Neural progenitor cell (in vitro differentiated cells): ENCODE results near the gene ATF3.

Experiments
- EZH2 ChIP-seq: fragments of 200-600 bp; sonication (generic); IDR thresholded peaks from 2 replicates; pipeline ENCODE4 v1.6.1; 2017; ENCODE audit warnings: antibody characterized with exemption, mild to moderate bottlenecking, moderate library complexity
- EZH2phosphoT487 ChIP-seq: fragments of 200-600 bp; sonication (generic); IDR thresholded peaks from 2 replicates; pipeline ENCODE4 v1.6.1; 2017; ENCODE audit warnings: antibody characterized with exemption
- TF ChIP-seq, protein P1 (sequence below): fragments of 200-600 bp; sonication (generic); IDR thresholded peaks from 2 replicates; pipeline ENCODE4 v1.5.1; 2017; ENCODE audit warnings: antibody characterized with exemption, mild to moderate bottlenecking

DNA sequence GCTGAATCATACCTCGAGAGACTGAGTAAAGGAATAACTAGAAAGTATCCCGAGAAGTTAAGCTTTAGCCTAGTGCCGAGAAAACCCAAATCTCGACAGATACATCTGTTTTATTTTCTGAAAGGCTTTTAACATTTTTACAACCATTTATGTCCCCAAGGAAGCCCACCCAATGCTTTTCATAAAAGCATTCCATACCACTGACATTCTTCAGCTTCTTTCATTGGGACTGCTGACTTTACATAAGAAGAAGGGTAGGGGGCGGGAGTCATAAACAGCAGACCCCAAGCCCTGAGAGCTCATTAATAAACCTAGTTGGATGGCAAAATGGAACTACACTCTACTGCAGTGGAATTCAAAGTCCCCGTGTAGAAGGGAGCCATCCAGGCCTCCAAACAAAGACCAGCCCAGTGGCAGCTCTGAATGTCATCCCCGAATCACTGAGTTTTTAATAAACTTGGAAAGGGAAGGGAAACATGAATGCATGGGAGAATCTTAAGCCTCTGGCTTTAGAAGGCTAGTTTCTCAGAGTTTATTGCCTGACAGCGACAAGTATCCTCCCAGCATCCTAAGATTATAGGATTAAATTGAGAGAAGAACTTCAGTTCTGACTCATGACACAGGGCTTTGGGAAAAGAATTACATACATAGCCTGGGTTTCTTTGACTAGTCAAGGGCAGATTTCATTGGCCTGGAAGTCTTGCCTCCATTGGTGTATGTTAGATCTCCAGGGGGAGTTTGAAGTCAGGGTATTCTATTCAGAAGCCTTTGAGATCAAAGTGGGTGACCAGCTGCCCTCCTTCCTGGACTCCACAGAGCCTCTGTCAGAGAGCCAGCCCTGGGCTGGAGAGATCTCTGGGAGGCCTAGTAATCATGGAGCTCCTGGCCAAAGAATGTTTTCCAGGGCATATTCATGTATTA, 3.7 kb downstream of the ATF3 start:
- TF ChIP-seq EZH2phosphoT487 (no peak), EZH2 (no peak)
- TF ChIP-seq, protein P1, sequence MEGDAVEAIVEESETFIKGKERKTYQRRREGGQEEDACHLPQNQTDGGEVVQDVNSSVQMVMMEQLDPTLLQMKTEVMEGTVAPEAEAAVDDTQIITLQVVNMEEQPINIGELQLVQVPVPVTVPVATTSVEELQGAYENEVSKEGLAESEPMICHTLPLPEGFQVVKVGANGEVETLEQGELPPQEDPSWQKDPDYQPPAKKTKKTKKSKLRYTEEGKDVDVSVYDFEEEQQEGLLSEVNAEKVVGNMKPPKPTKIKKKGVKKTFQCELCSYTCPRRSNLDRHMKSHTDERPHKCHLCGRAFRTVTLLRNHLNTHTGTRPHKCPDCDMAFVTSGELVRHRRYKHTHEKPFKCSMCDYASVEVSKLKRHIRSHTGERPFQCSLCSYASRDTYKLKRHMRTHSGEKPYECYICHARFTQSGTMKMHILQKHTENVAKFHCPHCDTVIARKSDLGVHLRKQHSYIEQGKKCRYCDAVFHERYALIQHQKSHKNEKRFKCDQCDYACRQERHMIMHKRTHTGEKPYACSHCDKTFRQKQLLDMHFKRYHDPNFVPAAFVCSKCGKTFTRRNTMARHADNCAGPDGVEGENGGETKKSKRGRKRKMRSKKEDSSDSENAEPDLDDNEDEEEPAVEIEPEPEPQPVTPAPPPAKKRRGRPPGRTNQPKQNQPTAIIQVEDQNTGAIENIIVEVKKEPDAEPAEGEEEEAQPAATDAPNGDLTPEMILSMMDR = no peak
